ENCODE data around the gene EEA1. TPM values are rescaled to one million over a fixed set of nuclear protein-coding genes. Genes with fewer than 3 reads are reported as not detected.
A peak's percentile ranks its signal among the peaks of the same experiment; 100 is the strongest.

Gene EEA1
- total and polyA plus RNA-seq, 12 donors = 2.5 to 36.9 (median 21.4) TPM

- Histone ChIP-seq H3K9me3 (replicated peaks in 1 of 3) (no peaks in the 10 kb centered on the region), H3K27me3 (no peaks in the 10 kb centered on the region), H3K36me3 (replicated peaks in 1 of 2) (no peaks in the 10 kb centered on the region), H3K4me3 (no peak overlapping the region), H3K27ac (peak overlapping the region in 1 of 5 donors; percentile 33), H3K4me1 (replicated peaks in 1 of 2) (peaks cover 0 to 3% of the 10 kb centered on the region in 2 donors)
- TF ChIP-seq CTCF (IDR thresholded peaks at IDR 0.05) (no peak), POLR2A (IDR thresholded peaks at IDR 0.05) (no peak)
- intact Hi-C loops (cut with DNase I) = no loop called here
- WGBS, 4 donors = 94 to 98% (median 96%) methylated on average over 2 of the region's 2 CpGs
- no peak for DNase-seq
Measured at GRCh38 chr12:92912672-92913071, 16.4 kb downstream of the EEA1 start.

GRCh38 chr12:92912052-92912451 is 17.0 kb downstream of the EEA1 start:
- intact Hi-C loops (cut with DNase I) = no loop called here
- 51 to 65% (median 56%) methylated on average over 3 of the region's 3 CpGs for WGBS, 4 donors
- TF ChIP-seq CTCF (IDR thresholded peaks at IDR 0.05) (no peak), POLR2A (IDR thresholded peaks at IDR 0.05) (no peak)
- no peaks in the 10 kb centered on the region for H3K27me3 ChIP-seq
- no peaks in the 10 kb centered on the region for H3K9me3 ChIP-seq (replicated peaks in 1 of 3)
- peak in 2 of 7 donors; percentile 24 to 28 for DNase-seq
- H3K27ac ChIP-seq = peak overlapping the region in 1 of 5 donors; percentile 33
- no peak overlapping the region for H3K4me3 ChIP-seq
- H3K36me3 ChIP-seq (replicated peaks in 1 of 2) = no peaks in the 10 kb centered on the region
- H3K4me1 ChIP-seq (replicated peaks in 1 of 2) = peaks cover 0 to 3% of the 10 kb centered on the region in 2 donors

GRCh38 chr12:92911339-92911738 is 17.8 kb downstream of the EEA1 start:
- H3K4me3 ChIP-seq = no peak overlapping the region
- H3K27ac ChIP-seq = peak overlapping the region in 1 of 5 donors; percentile 22
- H3K9me3 ChIP-seq (replicated peaks in 1 of 3) = no peaks in the 10 kb centered on the region
- WGBS, 4 donors = 79 to 91% (median 80%) methylated on average over 2 of the region's 2 CpGs
- H3K27me3 ChIP-seq = no peaks in the 10 kb centered on the region
- DNase-seq = no peak
- no peaks in the 10 kb centered on the region for H3K36me3 ChIP-seq (replicated peaks in 1 of 2)
- TF ChIP-seq CTCF (IDR thresholded peaks at IDR 0.05) (no peak), POLR2A (IDR thresholded peaks at IDR 0.05) (no peak)
- peaks cover 3 to 5% of the 10 kb centered on the region in 2 donors for H3K4me1 ChIP-seq (replicated peaks in 1 of 2)
- intact Hi-C loops (cut with DNase I) = no loop called here

GRCh38 chr12:92908108-92908507 is 21.0 kb downstream of the EEA1 start:
- WGBS, 4 donors = 71 to 84% (median 72%) methylated on average over 3 of the region's 3 CpGs
- no peak for TF ChIP-seq CTCF (IDR thresholded peaks at IDR 0.05)
- no peak for TF ChIP-seq POLR2A (IDR thresholded peaks at IDR 0.05)
- H3K4me1 ChIP-seq (replicated peaks in 1 of 2) = peaks cover 3 to 12% of the 10 kb centered on the region in 2 donors
- H3K9me3 ChIP-seq (replicated peaks in 1 of 3) = no peaks in the 10 kb centered on the region
- DNase-seq = no peak
- no peak overlapping the region for H3K27ac ChIP-seq
- intact Hi-C loops (cut with DNase I) = no loop called here
- no peaks in the 10 kb centered on the region for H3K27me3 ChIP-seq
- no peaks in the 10 kb centered on the region for H3K36me3 ChIP-seq (replicated peaks in 1 of 2)
- H3K4me3 ChIP-seq = no peak overlapping the region
